K562 (cell line): ENCODE results near the gene TRANK1. TPM values are rescaled to one million over a fixed set of nuclear protein-coding genes. Genes with fewer than 3 reads are reported as not detected.

Experiments
- ASH1L ChIP-seq: fragments of 450-650 bp; IDR thresholded peaks from 2 replicates; pipeline ENCODE4 v1.6.1; 2018; ENCODE audit warnings: borderline replicate concordance, mild to moderate bottlenecking, low read depth; ENCODE audit not compliant: partially characterized antibody
- CCAR2 ChIP-seq: fragments of 200-400 bp; formaldehyde crosslinking; IDR thresholded peaks from 2 replicates; pipeline ENCODE4 v1.6.1; 2017; ENCODE audit warnings: mild to moderate bottlenecking, low read depth, low read length
- CEBPB ChIP-seq: fragments of 450-650 bp; IDR thresholded peaks from 2 replicates; pipeline ENCODE4 v1.6.1; 2016; ENCODE audit warnings: missing genetic modification characterization, missing compliant biosample characterization
- ERF ChIP-seq: fragments of 450-650 bp; formaldehyde crosslinking; IDR thresholded peaks from 2 replicates; pipeline ENCODE4 v1.4.0; 2020; ENCODE audit warnings: mild to moderate bottlenecking, mixed read lengths
- HNRNPK ChIP-seq: fragments of 200-400 bp; formaldehyde crosslinking; IDR thresholded peaks from one replicate; pipeline ENCODE4 v1.6.1; 2018; ENCODE audit warnings: mild to moderate bottlenecking, low read depth, low read length; ENCODE audit not compliant: poor library complexity, severe bottlenecking
- HOXB6 ChIP-seq: fragments of 250-450 bp; sonication (Bioruptor Pico); IDR thresholded peaks from 2 replicates; pipeline ENCODE4 v1.5.1; 2022; ENCODE audit warnings: mild to moderate bottlenecking, borderline replicate concordance
- JUNB ChIP-seq: fragments of 450-650 bp; formaldehyde crosslinking; conservative IDR thresholded peaks from 2 replicates; pipeline ENCODE4 v1.4.0; 2020; ENCODE audit warnings: mild to moderate bottlenecking
- KHSRP ChIP-seq: fragments of 450-650 bp; IDR thresholded peaks from 2 replicates; pipeline ENCODE4 v1.6.1; 2017
- MAFF ChIP-seq: IDR thresholded peaks from 2 replicates; pipeline ENCODE4 v1.6.1; 2012; ENCODE audit warnings: low read length, improper control_type of control experiment
- NCOA6 ChIP-seq: fragments of 450-650 bp; IDR thresholded peaks from 2 replicates; pipeline ENCODE4 v1.6.1; 2017; ENCODE audit warnings: mild to moderate bottlenecking
- POLR2AphosphoS5 ChIP-seq: IDR thresholded peaks from 2 replicates; pipeline ENCODE4 v1.6.1; 2011; ENCODE audit warnings: mild to moderate bottlenecking, low read depth, low read length, moderate library complexity; ENCODE audit not compliant: control insufficient read depth, insufficient read depth
- PTBP1 ChIP-seq: fragments of 200-400 bp; formaldehyde crosslinking; IDR thresholded peaks from 2 replicates; pipeline ENCODE4 v1.6.1; 2017; ENCODE audit warnings: low read depth, low read length
- ZNF184 ChIP-seq: sonication (generic); formaldehyde crosslinking; IDR thresholded peaks from 2 replicates; pipeline ENCODE4 v1.5.0; 2020; ENCODE audit warnings: missing genetic modification reagents
- ZNF696 ChIP-seq: fragments of 250-450 bp; sonication (Bioruptor Pico); conservative IDR thresholded peaks from 2 replicates; pipeline ENCODE4 v1.4.0; 2020; ENCODE audit warnings: mild to moderate bottlenecking, moderate library complexity
- polyA plus RNA-seq, 8 experiments: library from polyadenylated mRNA; depleted of rRNA in 4 of 8; stranded (reverse) in 5 of 8; unstranded in 3 of 8; fragments of >200 nt; fragmentation: Nextera tagmentation in 2 of 8; fragmentation: Illumina TruSeq in 1 of 8; extraction: Ambion mirVana in 2 of 8; extraction: Trizol in 1 of 8; gene quantifications; 2 replicates each; pipeline versions ENCODE4 v1.2.1 to v1.2.3, GENCODE V29; 2011 to 2014; ENCODE audit warnings: inconsistent platforms in 1 of 8, missing spikeins in 1 of 8
- total RNA-seq, 7 experiments: library from RNA; depleted of rRNA in 6 of 7; stranded (reverse); fragments of >200 nt in 6 of 7; fragmentation: Illumina TruSeq in 2 of 7; extraction: Trizol in 2 of 7; gene quantifications; 2 replicates each; pipeline versions ENCODE4 v1.2.1 to v1.2.3, GENCODE V29; 2011 to 2021; ENCODE audit warnings: low replicate concordance in 1 of 7
- TF ChIP-seq, protein P1 (sequence below): fragments of 150-350 bp; IDR thresholded peaks from 2 replicates; pipeline ENCODE4 v1.6.1; 2014; ENCODE audit warnings: low read depth, mild to moderate bottlenecking, low read length, borderline replicate concordance
- TF ChIP-seq, protein P2 (sequence below): fragments of 450-650 bp; IDR thresholded peaks from 2 replicates; pipeline ENCODE4 v1.6.1; 2016; ENCODE audit warnings: missing biosample characterization, missing genetic modification characterization
- TF ChIP-seq, protein P3 (sequence below): fragments of 250-450 bp; sonication (Bioruptor Pico); IDR thresholded peaks from 2 replicates; pipeline ENCODE4 v1.8.0; 2022; ENCODE audit warnings: moderate library complexity, mild to moderate bottlenecking, inconsistent platforms
- TF ChIP-seq, protein P4 (sequence below), 3 experiments: IDR thresholded peaks in 2 of 3; conservative IDR thresholded peaks in 1 of 3; 2 replicates each; pipeline ENCODE4 v1.5.1; 2011 to 2012; ENCODE audit warnings: low read length in 3 of 3, mild to moderate bottlenecking in 3 of 3, control low read depth in 2 of 3, improper control_type of control experiment in 1 of 3, inconsistent platforms in 1 of 3, low read depth in 1 of 3, mixed read lengths in 1 of 3, moderate library complexity in 1 of 3; ENCODE audit not compliant: insufficient read depth in 2 of 3

The TRANK1 gene
- total and polyA plus RNA-seq, 9 of the 15 experiments (the other 6 are each of a cell fraction or from before 2014, with no cell fraction given), result 0.41 to 5.3 (median 2.1) TPM

DNA sequence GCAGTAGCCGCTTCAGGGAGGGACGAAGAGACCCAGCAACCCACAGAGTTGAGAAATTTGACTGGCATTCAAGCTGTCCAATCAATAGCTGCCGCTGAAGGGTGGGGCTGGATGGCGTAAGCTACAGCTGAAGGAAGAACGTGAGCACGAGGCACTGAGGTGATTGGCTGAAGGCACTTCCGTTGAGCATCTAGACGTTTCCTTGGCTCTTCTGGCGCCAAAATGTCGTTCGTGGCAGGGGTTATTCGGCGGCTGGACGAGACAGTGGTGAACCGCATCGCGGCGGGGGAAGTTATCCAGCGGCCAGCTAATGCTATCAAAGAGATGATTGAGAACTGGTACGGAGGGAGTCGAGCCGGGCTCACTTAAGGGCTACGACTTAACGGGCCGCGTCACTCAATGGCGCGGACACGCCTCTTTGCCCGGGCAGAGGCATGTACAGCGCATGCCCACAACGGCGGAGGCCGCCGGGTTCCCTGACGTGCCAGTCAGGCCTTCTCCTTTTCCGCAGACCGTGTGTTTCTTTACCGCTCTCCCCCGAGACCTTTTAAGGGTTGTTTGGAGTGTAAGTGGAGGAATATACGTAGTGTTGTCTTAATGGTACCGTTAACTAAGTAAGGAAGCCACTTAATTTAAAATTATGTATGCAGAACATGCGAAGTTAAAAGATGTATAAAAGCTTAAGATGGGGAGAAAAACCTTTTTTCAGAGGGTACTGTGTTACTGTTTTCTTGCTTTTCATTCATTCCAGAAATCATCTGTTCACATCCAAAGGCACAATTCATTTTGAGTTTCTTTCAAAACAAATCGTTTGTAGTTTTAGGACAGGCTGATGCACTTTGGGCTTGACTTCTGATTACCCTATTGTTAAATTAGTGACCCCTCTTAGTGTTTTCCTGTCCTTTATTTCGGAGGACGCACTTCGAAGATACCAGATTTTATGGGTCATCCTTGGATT, 48.8 kb upstream of the TRANK1 start, which contains the start of gene MLH1 (continued):
- TF ChIP-seq POLR2AphosphoS5 (peak; percentile 89), MAFF (no peak), ASH1L (peak; percentile 87), PTBP1 (no peak), HNRNPK (no peak), HOXB6 (CRISPR knock-in tag) (0 out of 2 replicates have a peak, but pooled peaks have one; percentile 68), ERF (CRISPR knock-in tag) (peak; percentile 92; the same call in 1 of the 2 replicates), KHSRP (no peak; the same call in 1 of the 2 replicates), CEBPB (tag) (peak; percentile 100), ZNF184 (CRISPR knock-in tag) (no peak), CCAR2 (no peak), ZNF696 (CRISPR knock-in tag) (no peak), JUNB (CRISPR knock-in tag) (no peak), NCOA6 (no peak)
- TF ChIP-seq, protein P1, sequence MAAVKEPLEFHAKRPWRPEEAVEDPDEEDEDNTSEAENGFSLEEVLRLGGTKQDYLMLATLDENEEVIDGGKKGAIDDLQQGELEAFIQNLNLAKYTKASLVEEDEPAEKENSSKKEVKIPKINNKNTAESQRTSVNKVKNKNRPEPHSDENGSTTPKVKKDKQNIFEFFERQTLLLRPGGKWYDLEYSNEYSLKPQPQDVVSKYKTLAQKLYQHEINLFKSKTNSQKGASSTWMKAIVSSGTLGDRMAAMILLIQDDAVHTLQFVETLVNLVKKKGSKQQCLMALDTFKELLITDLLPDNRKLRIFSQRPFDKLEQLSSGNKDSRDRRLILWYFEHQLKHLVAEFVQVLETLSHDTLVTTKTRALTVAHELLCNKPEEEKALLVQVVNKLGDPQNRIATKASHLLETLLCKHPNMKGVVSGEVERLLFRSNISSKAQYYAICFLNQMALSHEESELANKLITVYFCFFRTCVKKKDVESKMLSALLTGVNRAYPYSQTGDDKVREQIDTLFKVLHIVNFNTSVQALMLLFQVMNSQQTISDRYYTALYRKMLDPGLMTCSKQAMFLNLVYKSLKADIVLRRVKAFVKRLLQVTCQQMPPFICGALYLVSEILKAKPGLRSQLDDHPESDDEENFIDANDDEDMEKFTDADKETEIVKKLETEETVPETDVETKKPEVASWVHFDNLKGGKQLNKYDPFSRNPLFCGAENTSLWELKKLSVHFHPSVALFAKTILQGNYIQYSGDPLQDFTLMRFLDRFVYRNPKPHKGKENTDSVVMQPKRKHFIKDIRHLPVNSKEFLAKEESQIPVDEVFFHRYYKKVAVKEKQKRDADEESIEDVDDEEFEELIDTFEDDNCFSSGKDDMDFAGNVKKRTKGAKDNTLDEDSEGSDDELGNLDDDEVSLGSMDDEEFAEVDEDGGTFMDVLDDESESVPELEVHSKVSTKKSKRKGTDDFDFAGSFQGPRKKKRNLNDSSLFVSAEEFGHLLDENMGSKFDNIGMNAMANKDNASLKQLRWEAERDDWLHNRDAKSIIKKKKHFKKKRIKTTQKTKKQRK, result peak; percentile 72; the same call in 1 of the 2 replicates
- TF ChIP-seq, protein P2, sequence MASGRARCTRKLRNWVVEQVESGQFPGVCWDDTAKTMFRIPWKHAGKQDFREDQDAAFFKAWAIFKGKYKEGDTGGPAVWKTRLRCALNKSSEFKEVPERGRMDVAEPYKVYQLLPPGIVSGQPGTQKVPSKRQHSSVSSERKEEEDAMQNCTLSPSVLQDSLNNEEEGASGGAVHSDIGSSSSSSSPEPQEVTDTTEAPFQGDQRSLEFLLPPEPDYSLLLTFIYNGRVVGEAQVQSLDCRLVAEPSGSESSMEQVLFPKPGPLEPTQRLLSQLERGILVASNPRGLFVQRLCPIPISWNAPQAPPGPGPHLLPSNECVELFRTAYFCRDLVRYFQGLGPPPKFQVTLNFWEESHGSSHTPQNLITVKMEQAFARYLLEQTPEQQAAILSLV (tag), result peak; percentile 15; the same call in 1 of the 2 replicates
- TF ChIP-seq, protein P3, sequence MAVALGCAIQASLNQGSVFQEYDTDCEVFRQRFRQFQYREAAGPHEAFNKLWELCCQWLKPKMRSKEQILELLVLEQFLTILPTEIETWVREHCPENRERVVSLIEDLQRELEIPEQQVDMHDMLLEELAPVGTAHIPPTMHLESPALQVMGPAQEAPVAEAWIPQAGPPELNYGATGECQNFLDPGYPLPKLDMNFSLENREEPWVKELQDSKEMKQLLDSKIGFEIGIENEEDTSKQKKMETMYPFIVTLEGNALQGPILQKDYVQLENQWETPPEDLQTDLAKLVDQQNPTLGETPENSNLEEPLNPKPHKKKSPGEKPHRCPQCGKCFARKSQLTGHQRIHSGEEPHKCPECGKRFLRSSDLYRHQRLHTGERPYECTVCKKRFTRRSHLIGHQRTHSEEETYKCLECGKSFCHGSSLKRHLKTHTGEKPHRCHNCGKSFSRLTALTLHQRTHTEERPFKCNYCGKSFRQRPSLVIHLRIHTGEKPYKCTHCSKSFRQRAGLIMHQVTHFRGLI (CRISPR knock-in tag), result no peak
- TF ChIP-seq, protein P4, sequence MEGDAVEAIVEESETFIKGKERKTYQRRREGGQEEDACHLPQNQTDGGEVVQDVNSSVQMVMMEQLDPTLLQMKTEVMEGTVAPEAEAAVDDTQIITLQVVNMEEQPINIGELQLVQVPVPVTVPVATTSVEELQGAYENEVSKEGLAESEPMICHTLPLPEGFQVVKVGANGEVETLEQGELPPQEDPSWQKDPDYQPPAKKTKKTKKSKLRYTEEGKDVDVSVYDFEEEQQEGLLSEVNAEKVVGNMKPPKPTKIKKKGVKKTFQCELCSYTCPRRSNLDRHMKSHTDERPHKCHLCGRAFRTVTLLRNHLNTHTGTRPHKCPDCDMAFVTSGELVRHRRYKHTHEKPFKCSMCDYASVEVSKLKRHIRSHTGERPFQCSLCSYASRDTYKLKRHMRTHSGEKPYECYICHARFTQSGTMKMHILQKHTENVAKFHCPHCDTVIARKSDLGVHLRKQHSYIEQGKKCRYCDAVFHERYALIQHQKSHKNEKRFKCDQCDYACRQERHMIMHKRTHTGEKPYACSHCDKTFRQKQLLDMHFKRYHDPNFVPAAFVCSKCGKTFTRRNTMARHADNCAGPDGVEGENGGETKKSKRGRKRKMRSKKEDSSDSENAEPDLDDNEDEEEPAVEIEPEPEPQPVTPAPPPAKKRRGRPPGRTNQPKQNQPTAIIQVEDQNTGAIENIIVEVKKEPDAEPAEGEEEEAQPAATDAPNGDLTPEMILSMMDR (IDR thresholded peaks at IDR 0.05 in 2 of 3, conservative IDR thresholded peaks at IDR 0.05 in 1 of 3; ENCODE audit: insufficient read depth in 2 of 3, low read depth in 1 of 3, low read length in 3 of 3), result no peak
